NOMO-1 treated with dmso at 0.1 percent for 144 hours (cell line): ENCODE results near the gene CCL23.

Source experiments
- DNase-seq: peaks from one replicate; lab custom pipeline; 2025; ENCODE audit not compliant: unreplicated experiment; lab: John Stamatoyannopoulos, UW

The CCL23 gene

GRCh38 chr17:35972066-35972465, 45.7 kb downstream of the CCL23 start:
- no peak for DNase-seq

- no peak for DNase-seq
These were observed 48.0 kb downstream of the CCL23 start for GRCh38 chr17:35969558-35970380.

GRCh38 chr17:35968520-35969054, 49.2 kb downstream of the CCL23 start:
- DNase-seq, result no peak

- DNase-seq, result no peak
These were observed 52.5 kb downstream of the CCL23 start for GRCh38 chr17:35965272-35965671.

- no peak for DNase-seq
These were observed 54.1 kb downstream of the CCL23 start for GRCh38 chr17:35963663-35964062.
